GM12865 (cell line): Measurements from ENCODE around the gene COL23A1.

ENCODE experiments used
- DNase-seq: peaks from one replicate; pipeline ENCODE4 v3.0.0; 2010; ENCODE audit warnings: low read depth
- H3K4me3 ChIP-seq: 2 replicates; pipeline ENCODE4 v1.5.1; 2011; ENCODE audit warnings: mild to moderate bottlenecking, low read depth, low read length, control low read depth
- CTCF ChIP-seq: IDR thresholded peaks from 2 replicates; pipeline ENCODE4 v1.5.1; 2011; ENCODE audit warnings: low read length, control low read depth, low read depth, inconsistent platforms; ENCODE audit not compliant: insufficient read depth; ENCODE audit errors: missing control alignments

The COL23A1 gene

GRCh38 chr5:178196986-178197385, 393.2 kb downstream of the COL23A1 start:
- DNase-seq, result no peak
- peak; percentile 61 for TF ChIP-seq CTCF
- H3K4me3 ChIP-seq, result no peak overlapping the region

GRCh38 chr5:178196281-178196812, 393.8 kb downstream of the COL23A1 start:
- no peak for DNase-seq

GRCh38 chr5:178194026-178194425, 396.2 kb downstream of the COL23A1 start:
- DNase-seq, result no peak
- H3K4me3 ChIP-seq, result no peak overlapping the region
- no peak for TF ChIP-seq CTCF

More at GRCh38 chr5:178196281-178196812, 393.8 kb downstream of the COL23A1 start:
- H3K4me3 ChIP-seq, result no peak overlapping the region
- TF ChIP-seq CTCF, result no peak

GRCh38 chr5:178193251-178193809, 396.9 kb downstream of the COL23A1 start:
- no peak for TF ChIP-seq CTCF
- no peak for DNase-seq
- H3K4me3 ChIP-seq, result no peak overlapping the region

GRCh38 chr5:178192787-178193186, 397.4 kb downstream of the COL23A1 start:
- DNase-seq, result no peak
- TF ChIP-seq CTCF, result no peak
- H3K4me3 ChIP-seq, result no peak overlapping the region

GRCh38 chr5:178192244-178192643, 397.9 kb downstream of the COL23A1 start:
- no peak for DNase-seq
- no peak overlapping the region for H3K4me3 ChIP-seq
- TF ChIP-seq CTCF, result no peak

- no peak for TF ChIP-seq CTCF
- no peak overlapping the region for H3K4me3 ChIP-seq
- DNase-seq, result no peak
These were observed 398.5 kb downstream of the COL23A1 start for GRCh38 chr5:178191661-178192060.
